ENCODE data around the gene SORCS2. TPM values are rescaled to one million over a fixed set of nuclear protein-coding genes. Genes with fewer than 3 reads are reported as not detected.

Gene SORCS2
- total RNA-seq, 2 experiments from 2014 or later: 0.07 to 0.15 TPM

GRCh38 chr4:7426525-7427171, 234.3 kb downstream of the SORCS2 start:
- intact Hi-C loops (cut with micrococcal nuclease): no loop called here
- Mint-ChIP-seq H3K4me1 (ENCODE audit: low read depth) (no peaks in the 10 kb centered on the region), H3K36me3 (ENCODE audit: low read depth) (no peaks in the 10 kb centered on the region), H3K9me3 (no peaks in the 10 kb centered on the region), H3K27ac (no peak overlapping the region), H3K4me3 (no peak overlapping the region), H3K27me3 (ENCODE audit: low read depth) (no peaks in the 10 kb centered on the region)
- DNase-seq: no peak
- CTCF ChIA-PET: no interaction called here

GRCh38 chr4:7427361-7427760, 235.0 kb downstream of the SORCS2 start:
- H3K27me3 Mint-ChIP-seq (ENCODE audit: low read depth): no peaks in the 10 kb centered on the region
- H3K36me3 Mint-ChIP-seq (ENCODE audit: low read depth): no peaks in the 10 kb centered on the region
- CTCF ChIA-PET: no interaction called here
- H3K27ac Mint-ChIP-seq: no peak overlapping the region
- intact Hi-C loops (cut with micrococcal nuclease): no loop called here
- no peak for DNase-seq
- H3K4me3 Mint-ChIP-seq: no peak overlapping the region
- no peaks in the 10 kb centered on the region for H3K4me1 Mint-ChIP-seq (ENCODE audit: low read depth)
- no peaks in the 10 kb centered on the region for H3K9me3 Mint-ChIP-seq

- Mint-ChIP-seq H3K27me3 (ENCODE audit: low read depth) (no peaks in the 10 kb centered on the region), H3K36me3 (ENCODE audit: low read depth) (no peaks in the 10 kb centered on the region), H3K27ac (no peak overlapping the region), H3K9me3 (no peaks in the 10 kb centered on the region), H3K4me3 (no peak overlapping the region), H3K4me1 (ENCODE audit: low read depth) (no peaks in the 10 kb centered on the region)
- no peak for DNase-seq
- intact Hi-C loops (cut with micrococcal nuclease): no loop called here
- CTCF ChIA-PET: no interaction called here
Observed at GRCh38 chr4:7427831-7428260, 235.5 kb downstream of the SORCS2 start.

- DNase-seq: no peak
- H3K9me3 Mint-ChIP-seq: no peaks in the 10 kb centered on the region
- CTCF ChIA-PET: no interaction called here
- H3K27me3 Mint-ChIP-seq (ENCODE audit: low read depth): no peaks in the 10 kb centered on the region
- H3K27ac Mint-ChIP-seq: no peak overlapping the region
- no peak overlapping the region for H3K4me3 Mint-ChIP-seq
- H3K4me1 Mint-ChIP-seq (ENCODE audit: low read depth): no peaks in the 10 kb centered on the region
- no peaks in the 10 kb centered on the region for H3K36me3 Mint-ChIP-seq (ENCODE audit: low read depth)
- intact Hi-C loops (cut with micrococcal nuclease): no loop called here
Observed at GRCh38 chr4:7428261-7429068, 236.1 kb downstream of the SORCS2 start.

DNA sequence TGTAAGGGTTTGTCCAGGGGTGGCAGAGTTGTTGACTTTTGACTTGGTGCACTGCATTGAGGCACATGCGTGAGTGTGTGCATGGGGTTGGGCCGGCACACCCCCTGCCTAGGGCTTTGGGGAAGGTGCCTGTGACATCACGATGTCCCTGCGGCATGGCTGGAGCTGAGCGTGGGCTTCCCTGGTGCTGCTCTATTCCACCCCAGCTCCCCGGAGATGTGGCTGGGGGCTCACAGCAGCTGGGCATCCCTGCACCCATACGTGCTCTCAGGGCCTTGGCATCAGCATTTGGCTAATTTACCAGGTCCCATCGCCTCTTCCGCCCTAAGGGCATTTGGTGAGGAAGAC, 236.7 kb downstream of the SORCS2 start:
- no peaks in the 10 kb centered on the region for H3K4me1 Mint-ChIP-seq (ENCODE audit: low read depth)
- H3K4me3 Mint-ChIP-seq: no peak overlapping the region
- no peaks in the 10 kb centered on the region for H3K36me3 Mint-ChIP-seq (ENCODE audit: low read depth)

GRCh38 chr4:7429601-7430078, 237.3 kb downstream of the SORCS2 start:
- Mint-ChIP-seq H3K4me3 (no peak overlapping the region), H3K27me3 (ENCODE audit: low read depth) (no peaks in the 10 kb centered on the region), H3K9me3 (no peaks in the 10 kb centered on the region), H3K27ac (no peak overlapping the region), H3K4me1 (ENCODE audit: low read depth) (no peaks in the 10 kb centered on the region), H3K36me3 (ENCODE audit: low read depth) (no peaks in the 10 kb centered on the region)
- intact Hi-C loops (cut with micrococcal nuclease): no loop called here
- CTCF ChIA-PET: no interaction called here
- no peak for DNase-seq

More for the DNA sequence above, 236.7 kb downstream of the SORCS2 start:
- Mint-ChIP-seq H3K27me3 (ENCODE audit: low read depth) (no peaks in the 10 kb centered on the region), H3K9me3 (no peaks in the 10 kb centered on the region), H3K27ac (no peak overlapping the region)
- no peak for DNase-seq
- intact Hi-C loops (cut with micrococcal nuclease): no loop called here
- CTCF ChIA-PET: no interaction called here

GRCh38 chr4:7430368-7430964, 238.1 kb downstream of the SORCS2 start:
- H3K9me3 Mint-ChIP-seq: no peaks in the 10 kb centered on the region
- no peaks in the 10 kb centered on the region for H3K27me3 Mint-ChIP-seq (ENCODE audit: low read depth)
- CTCF ChIA-PET: no interaction called here
- H3K27ac Mint-ChIP-seq: no peak overlapping the region
- no peak overlapping the region for H3K4me3 Mint-ChIP-seq
- no peaks in the 10 kb centered on the region for H3K4me1 Mint-ChIP-seq (ENCODE audit: low read depth)
- intact Hi-C loops (cut with micrococcal nuclease): no loop called here
- H3K36me3 Mint-ChIP-seq (ENCODE audit: low read depth): no peaks in the 10 kb centered on the region
- DNase-seq: no peak

DNA sequence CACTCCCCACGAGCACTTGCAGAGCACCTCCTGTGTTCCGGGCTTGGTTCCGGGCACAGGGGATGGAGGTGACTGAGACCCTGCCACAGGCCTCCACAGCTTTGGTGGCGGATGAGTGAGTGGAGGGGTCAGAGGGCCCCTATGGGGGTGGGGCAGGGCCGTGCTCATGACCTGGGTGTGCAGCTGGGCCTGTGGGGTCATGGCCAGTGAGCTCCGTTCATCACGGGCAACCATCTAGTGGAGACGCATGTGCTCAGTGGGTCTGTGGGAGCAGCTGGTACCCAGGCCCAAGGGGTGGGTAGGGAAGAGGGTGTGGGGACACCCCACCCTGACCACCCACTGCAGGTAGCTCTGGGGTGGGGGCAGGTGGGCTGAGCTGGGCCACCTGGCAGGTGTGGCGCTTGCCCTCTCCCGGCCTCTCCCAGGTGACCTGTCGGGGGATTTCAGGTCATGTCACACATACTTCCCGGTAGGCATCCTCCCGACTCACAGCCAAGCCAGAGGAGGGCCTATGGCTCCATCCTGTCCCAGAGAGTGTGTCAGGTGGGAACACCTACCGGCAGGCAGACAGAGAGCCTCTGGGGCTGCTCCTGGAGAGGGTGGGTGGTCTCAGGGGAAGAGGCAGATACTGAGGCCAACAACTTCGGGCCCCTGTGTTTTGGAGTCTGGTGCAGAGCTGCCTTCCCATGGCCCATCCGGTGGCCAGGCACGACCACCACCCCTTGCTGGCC, 238.8 kb downstream of the SORCS2 start:
- no peaks in the 10 kb centered on the region for H3K9me3 Mint-ChIP-seq
- no peaks in the 10 kb centered on the region for H3K4me1 Mint-ChIP-seq (ENCODE audit: low read depth)
- intact Hi-C loops (cut with micrococcal nuclease): no loop called here
- H3K27me3 Mint-ChIP-seq (ENCODE audit: low read depth): no peaks in the 10 kb centered on the region
- CTCF ChIA-PET: no interaction called here
- H3K4me3 Mint-ChIP-seq: no peak overlapping the region
- DNase-seq: no peak
- no peaks in the 10 kb centered on the region for H3K36me3 Mint-ChIP-seq (ENCODE audit: low read depth)
- H3K27ac Mint-ChIP-seq: no peak overlapping the region

- Mint-ChIP-seq H3K27ac (no peak overlapping the region), H3K9me3 (no peaks in the 10 kb centered on the region), H3K27me3 (ENCODE audit: low read depth) (no peaks in the 10 kb centered on the region), H3K36me3 (ENCODE audit: low read depth) (no peaks in the 10 kb centered on the region), H3K4me3 (no peak overlapping the region), H3K4me1 (ENCODE audit: low read depth) (no peaks in the 10 kb centered on the region)
- intact Hi-C loops (cut with micrococcal nuclease): no loop called here
- CTCF ChIA-PET: no interaction called here
- DNase-seq: no peak
Observed at GRCh38 chr4:7431696-7432530, 239.6 kb downstream of the SORCS2 start.

DNA sequence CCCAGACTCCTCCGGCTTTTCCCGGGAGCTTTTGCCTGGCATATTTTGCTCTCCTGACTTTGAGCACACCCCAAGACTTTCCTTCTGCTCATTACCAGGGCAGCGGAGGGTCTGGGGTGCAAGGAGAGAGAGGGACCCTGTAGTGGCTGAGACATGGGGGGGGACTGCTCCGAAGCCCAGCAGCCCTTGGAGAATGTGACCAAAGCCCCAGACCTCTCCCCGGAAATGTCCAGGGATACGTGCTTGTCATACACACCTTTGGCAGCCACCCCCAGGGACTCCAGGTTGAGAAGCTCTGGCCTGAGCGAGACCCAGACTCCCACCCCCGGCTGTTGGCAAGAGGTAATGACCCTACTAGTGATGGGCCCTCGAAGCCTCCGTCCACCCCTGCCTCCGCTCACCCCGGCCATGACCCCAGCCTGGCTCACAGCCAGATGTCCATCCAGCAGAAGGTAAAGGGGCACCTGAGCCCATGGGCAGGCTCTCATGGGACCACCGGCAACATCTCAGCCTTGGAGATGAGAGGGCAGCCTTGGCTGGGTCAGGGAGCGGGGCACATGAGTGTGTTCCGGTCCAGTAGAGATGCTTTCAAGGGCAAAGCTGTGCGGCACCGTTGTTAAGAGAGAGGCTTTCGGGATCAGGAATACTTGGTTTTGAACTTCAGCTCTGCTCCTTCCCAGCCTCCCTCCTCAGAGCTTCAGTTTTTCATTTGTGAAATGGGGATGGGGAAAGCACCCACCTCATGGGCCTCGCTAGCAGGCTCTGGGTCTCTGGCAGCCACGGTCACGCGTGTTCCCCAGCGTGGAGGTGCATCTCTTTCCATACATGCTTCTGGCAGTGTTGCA, 240.4 kb downstream of the SORCS2 start:
- no peaks in the 10 kb centered on the region for H3K4me1 Mint-ChIP-seq (ENCODE audit: low read depth)
- H3K9me3 Mint-ChIP-seq: no peaks in the 10 kb centered on the region
- CTCF ChIA-PET: no interaction called here
- no peak for DNase-seq
- H3K4me3 Mint-ChIP-seq: no peak overlapping the region
- H3K36me3 Mint-ChIP-seq (ENCODE audit: low read depth): no peaks in the 10 kb centered on the region
- no peak overlapping the region for H3K27ac Mint-ChIP-seq
- no peaks in the 10 kb centered on the region for H3K27me3 Mint-ChIP-seq (ENCODE audit: low read depth)
- intact Hi-C loops (cut with micrococcal nuclease): no loop called here

- no peaks in the 10 kb centered on the region for H3K9me3 Mint-ChIP-seq
- DNase-seq: no peak
- no peaks in the 10 kb centered on the region for H3K27me3 Mint-ChIP-seq (ENCODE audit: low read depth)
- no peaks in the 10 kb centered on the region for H3K4me1 Mint-ChIP-seq (ENCODE audit: low read depth)
- CTCF ChIA-PET: interaction anchor here (0.8 kb wide), 1 partner anchor 21 kb away, joined by 3 read pairs; no protein-coding TSS in a partner anchor
- H3K36me3 Mint-ChIP-seq (ENCODE audit: low read depth): no peaks in the 10 kb centered on the region
- no peak overlapping the region for H3K4me3 Mint-ChIP-seq
- no peak overlapping the region for H3K27ac Mint-ChIP-seq
- intact Hi-C loops (cut with micrococcal nuclease): no loop called here
Observed at GRCh38 chr4:7433376-7434140, 241.2 kb downstream of the SORCS2 start.
